CD4-positive, alpha-beta T cell treated with Interleukin-15 for 4 hours (primary cell): ENCODE measurements around the gene CIT.

Experiments used
- DNase-seq: peaks from one replicate; pipeline ENCODE4 v3.0.0-alpha.2; 2020; ENCODE audit warnings: low spot score

CIT gene

DNA sequence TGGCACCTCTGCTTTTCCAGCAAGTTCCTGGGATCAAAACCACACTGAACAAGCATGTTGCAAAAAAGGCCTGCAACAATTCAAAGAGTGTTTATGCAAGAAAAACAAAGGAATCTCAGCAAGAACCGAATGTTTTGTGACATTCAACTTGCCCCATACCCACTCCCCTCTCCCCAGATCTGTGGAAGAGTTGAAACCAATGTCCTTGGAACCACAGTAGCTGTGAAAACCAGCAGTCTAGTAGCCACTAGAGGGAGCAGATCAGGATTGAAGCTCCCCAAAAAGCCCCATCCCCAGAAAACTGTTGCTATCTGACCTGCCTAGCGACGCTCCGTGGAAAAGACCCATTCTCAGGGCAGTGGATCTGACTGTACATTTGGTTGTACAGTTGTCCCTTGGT is 182.1 kb downstream of the CIT start:
- DNase-seq = no peak

DNA sequence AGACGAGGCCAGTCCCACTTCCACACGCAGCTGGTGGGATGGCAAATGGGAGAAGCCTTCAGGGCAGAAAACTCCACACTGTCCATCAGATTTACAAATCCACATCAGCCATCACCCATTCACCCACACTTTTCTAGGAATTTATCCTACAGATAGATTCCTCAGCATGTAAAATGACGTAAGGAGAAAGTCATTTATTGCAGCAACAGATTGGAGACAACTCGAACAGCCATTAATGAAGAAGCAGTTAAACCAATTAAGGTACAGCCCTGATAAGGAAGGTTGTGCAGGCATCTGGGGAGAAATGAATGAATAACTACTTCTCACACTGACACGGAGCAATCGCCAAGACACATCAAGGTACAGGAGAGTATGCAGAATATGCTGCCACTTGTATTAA is 183.0 kb downstream of the CIT start:
- no peak for DNase-seq

DNA sequence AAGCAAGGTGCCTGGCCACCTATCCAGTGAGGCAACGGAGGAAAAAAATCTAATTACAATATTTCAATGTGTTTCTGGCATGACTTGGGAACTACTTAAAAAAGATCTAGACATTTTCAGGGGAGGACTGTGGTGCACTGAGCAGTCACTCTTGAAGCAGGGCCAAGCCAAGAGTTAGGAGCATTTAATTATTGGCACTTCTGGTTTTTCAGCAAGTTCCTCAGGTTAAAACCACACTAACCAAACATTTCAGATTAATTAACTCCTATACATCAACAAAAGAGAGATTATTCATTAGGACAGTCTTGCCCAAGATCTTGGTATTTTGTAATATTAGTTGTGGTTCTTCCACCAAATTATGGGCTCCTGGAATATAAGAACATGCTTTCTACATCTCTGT is 183.6 kb downstream of the CIT start:
- DNase-seq = no peak

DNA sequence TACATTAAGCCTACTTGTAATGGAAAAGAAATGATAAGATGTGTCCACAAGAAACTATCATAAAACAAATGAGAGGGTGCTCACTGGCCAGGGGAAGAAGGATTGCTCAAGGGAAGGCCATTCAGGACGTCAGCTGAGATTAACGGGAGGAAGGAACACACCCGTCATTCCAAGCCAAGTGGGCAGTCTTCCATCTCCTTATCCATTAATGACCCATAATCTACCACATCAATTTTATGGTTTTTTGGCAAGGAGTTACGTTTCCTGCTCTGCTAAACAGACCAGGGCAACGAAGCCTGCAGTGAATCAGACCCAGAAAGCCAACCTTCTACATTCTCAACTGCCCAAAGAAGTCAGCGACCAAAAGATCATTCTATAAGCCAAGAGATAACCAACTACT is 184.1 kb downstream of the CIT start:
- DNase-seq = no peak

- DNase-seq = no peak
Observed at GRCh38 chr12:119692410-119692809, 184.7 kb downstream of the CIT start.

GRCh38 chr12:119691202-119691810 is 185.8 kb downstream of the CIT start:
- no peak for DNase-seq

- no peak for DNase-seq
Observed at GRCh38 chr12:119689935-119690500, 187.1 kb downstream of the CIT start.

GRCh38 chr12:119687879-119688278 is 189.2 kb downstream of the CIT start:
- no peak for DNase-seq

DNA sequence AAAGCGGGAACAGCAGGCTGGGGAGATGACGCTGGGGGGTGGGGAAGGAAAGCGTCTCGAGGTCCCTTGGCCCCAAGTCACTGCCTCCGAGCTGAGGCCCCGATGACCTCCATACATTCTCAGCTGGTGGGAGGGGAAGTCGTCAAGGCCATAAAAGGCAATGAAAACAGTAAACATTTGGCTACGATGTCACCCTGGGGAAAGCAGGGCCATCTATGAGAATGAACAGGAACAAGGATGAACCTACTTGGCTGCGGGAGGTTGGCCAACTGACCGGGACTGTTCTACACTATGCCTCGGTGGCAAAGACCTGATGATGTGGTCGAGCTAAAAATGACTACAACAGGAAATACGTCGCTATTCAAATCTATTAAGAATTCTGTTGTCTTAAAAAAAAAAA is 189.7 kb downstream of the CIT start:
- no peak for DNase-seq

- no peak for DNase-seq
Observed at GRCh38 chr12:119686776-119687175, 190.3 kb downstream of the CIT start.

GRCh38 chr12:119686355-119686754 is 190.8 kb downstream of the CIT start:
- no peak for DNase-seq

DNA sequence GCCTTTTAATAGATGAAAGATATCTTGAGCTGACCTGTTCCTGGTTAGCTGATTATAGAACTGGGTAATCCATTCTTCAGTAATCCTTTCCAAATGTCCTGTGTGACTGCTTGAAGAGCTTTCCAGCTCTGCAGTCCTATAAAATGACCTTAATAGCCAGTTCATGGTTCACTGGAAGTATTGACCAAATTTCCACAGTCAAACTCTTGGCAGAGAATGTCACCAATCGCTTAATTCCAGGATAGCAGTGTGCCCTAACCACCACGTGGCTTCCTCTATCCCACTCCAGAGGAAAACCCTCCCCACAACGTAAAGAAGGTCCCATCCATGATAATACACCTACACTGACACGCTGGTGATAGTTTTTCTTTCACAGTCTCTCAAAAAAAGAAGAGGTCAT is 191.7 kb downstream of the CIT start:
- DNase-seq = no peak

GRCh38 chr12:119684711-119685369 is 192.3 kb downstream of the CIT start:
- no peak for DNase-seq

DNA sequence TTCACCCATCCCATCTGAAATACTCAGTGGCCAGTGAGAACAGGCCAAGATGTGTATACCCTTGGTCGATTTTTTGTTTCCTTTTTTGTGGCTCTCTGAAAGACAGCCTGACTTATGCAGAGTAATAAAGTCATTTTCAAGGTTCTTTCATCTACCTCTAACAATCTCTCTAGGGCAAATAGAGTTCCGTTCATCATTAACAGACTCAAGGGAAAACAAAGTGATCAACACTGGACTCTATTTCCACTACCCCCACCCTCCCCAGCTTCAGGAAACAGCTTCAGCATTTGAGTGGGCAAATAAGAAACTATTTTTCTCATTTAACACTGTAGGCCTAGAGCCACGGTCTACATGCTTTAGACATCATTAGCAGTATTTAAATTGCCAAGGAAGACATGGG is 193.3 kb downstream of the CIT start:
- DNase-seq = no peak

- no peak for DNase-seq
Observed at GRCh38 chr12:119683413-119683812, 193.7 kb downstream of the CIT start.

- no peak for DNase-seq
Observed at GRCh38 chr12:119682639-119683252, 194.4 kb downstream of the CIT start.

- no peak for DNase-seq
Observed at GRCh38 chr12:119681728-119682638, 195.1 kb downstream of the CIT start.

- DNase-seq = no peak
Observed at GRCh38 chr12:119681111-119681510, 196.0 kb downstream of the CIT start.

- no peak for DNase-seq
Observed at GRCh38 chr12:119679490-119679889, 197.6 kb downstream of the CIT start.

DNA sequence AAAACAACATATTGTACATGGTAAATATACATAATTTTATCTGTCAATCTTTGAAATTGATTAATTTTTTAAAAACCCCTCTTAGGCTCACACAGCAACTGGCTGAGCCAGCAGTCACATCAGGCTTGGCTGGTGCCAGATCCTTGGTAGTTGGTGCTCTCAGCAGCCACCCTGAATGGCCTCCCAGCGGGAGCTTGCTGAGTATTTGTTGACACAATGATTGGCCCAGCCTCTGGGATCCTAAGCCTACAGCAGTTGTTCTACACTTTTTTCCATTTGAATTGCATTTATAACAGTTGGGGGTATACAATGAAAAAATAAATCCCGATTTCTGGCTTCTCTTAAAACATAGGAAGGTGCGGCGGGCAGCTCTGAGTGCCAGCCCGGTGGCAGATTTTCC is 198.0 kb downstream of the CIT start:
- no peak for DNase-seq

GRCh38 chr12:119678459-119678858 is 198.7 kb downstream of the CIT start:
- DNase-seq = no peak

- DNase-seq = no peak
Observed at GRCh38 chr12:119676573-119676972, 200.5 kb downstream of the CIT start.
